Measurements from ENCODE around the gene CHD9. TPM values are rescaled to one million over a fixed set of nuclear protein-coding genes. Genes with fewer than 3 reads are reported as not detected.

CHD9 gene
- total RNA-seq, 1 donor from 2014 or later: 77.4 TPM

GRCh38 chr16:53150769-53151168 lies 96.0 kb downstream of the CHD9 start:
- Mint-ChIP-seq H3K27me3 (ENCODE audit: low read depth, unreplicated experiment) (no peaks in the 10 kb centered on the region), H3K4me1 (ENCODE audit: low read depth, unreplicated experiment) (no peaks in the 10 kb centered on the region), H3K4me3 (ENCODE audit: unreplicated experiment) (no peak overlapping the region), H3K36me3 (ENCODE audit: low read depth, unreplicated experiment) (no peaks in the 10 kb centered on the region), H3K27ac (ENCODE audit: unreplicated experiment) (no peak overlapping the region), H3K9me3 (ENCODE audit: unreplicated experiment) (no peaks in the 10 kb centered on the region)
- Histone ChIP-seq H2AFZ (ENCODE audit: low read depth, low read length) (no peak overlapping the region), H3K27ac (ENCODE audit: low read depth, low read length) (no peak overlapping the region), H3K4me3 (ENCODE audit: insufficient read depth, low read depth, low read length) (no peak overlapping the region), H3K9me3 (ENCODE audit: insufficient read depth, low read depth, low read length) (no peaks in the 10 kb centered on the region), H3K36me3 (ENCODE audit: insufficient read depth, low read length) (no peaks in the 10 kb centered on the region), H3K9ac (ENCODE audit: low read length) (no peak overlapping the region), H3K79me2 (ENCODE audit: insufficient read depth, low read length) (peaks cover 89% of the 10 kb centered on the region), H4K20me1 (ENCODE audit: insufficient read depth, low read length) (peaks cover 65% of the 10 kb centered on the region), H3K4me1 (ENCODE audit: insufficient read depth, low read length) (no peaks in the 10 kb centered on the region), H3K4me2 (ENCODE audit: low read length) (no peak overlapping the region), H3K27me3 (ENCODE audit: insufficient read depth, low read length) (no peaks in the 10 kb centered on the region)
- no peak for DNase-seq (ENCODE audit: low read depth)
- no peak for FAIRE-seq
- TF ChIP-seq EZH2 (IDR thresholded peaks at IDR 0.05; ENCODE audit: insufficient read depth, low read length) (no peak), CTCF (IDR thresholded peaks at IDR 0.05; ENCODE audit: insufficient read depth, low read depth, low read length) (no peak)

- Mint-ChIP-seq H3K4me1 (ENCODE audit: low read depth, unreplicated experiment) (peaks cover 11% of the 10 kb centered on the region), H3K27me3 (ENCODE audit: low read depth, unreplicated experiment) (no peaks in the 10 kb centered on the region), H3K4me3 (ENCODE audit: unreplicated experiment) (no peak overlapping the region), H3K27ac (ENCODE audit: unreplicated experiment) (no peak overlapping the region), H3K9me3 (ENCODE audit: unreplicated experiment) (no peaks in the 10 kb centered on the region), H3K36me3 (ENCODE audit: low read depth, unreplicated experiment) (peaks cover 3% of the 10 kb centered on the region)
- H3K79me2 ChIP-seq (ENCODE audit: insufficient read depth, low read length): peaks cover 89% of the 10 kb centered on the region
- H3K27me3 ChIP-seq (ENCODE audit: insufficient read depth, low read length): no peaks in the 10 kb centered on the region
- H2AFZ ChIP-seq (ENCODE audit: low read depth, low read length): no peak overlapping the region
- H3K27ac ChIP-seq (ENCODE audit: low read depth, low read length): no peak overlapping the region
- peaks cover 8% of the 10 kb centered on the region for H3K36me3 ChIP-seq (ENCODE audit: insufficient read depth, low read length)
- DNase-seq (ENCODE audit: low read depth) (no peak), FAIRE-seq (no peak)
- no peaks in the 10 kb centered on the region for H3K4me1 ChIP-seq (ENCODE audit: insufficient read depth, low read length)
- H3K4me2 ChIP-seq (ENCODE audit: low read length): no peak overlapping the region
- peaks cover 74% of the 10 kb centered on the region for H4K20me1 ChIP-seq (ENCODE audit: insufficient read depth, low read length)
- no peak for TF ChIP-seq EZH2 (IDR thresholded peaks at IDR 0.05; ENCODE audit: insufficient read depth, low read length)
- no peak for TF ChIP-seq CTCF (IDR thresholded peaks at IDR 0.05; ENCODE audit: insufficient read depth, low read depth, low read length)
- H3K4me3 ChIP-seq (ENCODE audit: insufficient read depth, low read depth, low read length): no peak overlapping the region
- no peak overlapping the region for H3K9ac ChIP-seq (ENCODE audit: low read length)
- no peaks in the 10 kb centered on the region for H3K9me3 ChIP-seq (ENCODE audit: insufficient read depth, low read depth, low read length)
Observed at GRCh38 chr16:53152329-53152728, 97.5 kb downstream of the CHD9 start.

DNA sequence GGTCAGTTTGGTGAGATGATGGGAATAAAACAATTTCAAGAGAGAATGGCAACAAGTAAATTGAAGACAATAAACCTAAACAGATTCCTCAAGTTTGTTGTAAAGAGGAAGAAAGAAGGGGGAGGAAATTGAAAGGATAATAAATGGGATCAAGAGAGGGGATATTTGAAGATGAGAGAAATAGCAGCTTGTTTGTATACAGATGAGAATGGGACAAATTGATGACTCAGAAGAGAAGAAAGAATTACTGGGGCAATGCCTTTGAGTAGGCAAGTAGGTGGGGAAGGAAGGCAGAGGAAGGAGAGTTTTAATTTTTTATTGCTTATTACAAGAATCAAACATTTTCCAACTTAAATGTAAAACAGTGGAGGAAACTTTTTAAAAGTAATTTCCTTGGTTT lies 98.3 kb downstream of the CHD9 start:
- Histone ChIP-seq H3K4me2 (ENCODE audit: low read length) (no peak overlapping the region), H3K9me3 (ENCODE audit: insufficient read depth, low read depth, low read length) (no peaks in the 10 kb centered on the region), H3K36me3 (ENCODE audit: insufficient read depth, low read length) (peaks cover 12% of the 10 kb centered on the region), H3K79me2 (ENCODE audit: insufficient read depth, low read length) (peaks cover 85% of the 10 kb centered on the region), H4K20me1 (ENCODE audit: insufficient read depth, low read length) (peaks cover 73% of the 10 kb centered on the region), H3K27me3 (ENCODE audit: insufficient read depth, low read length) (no peaks in the 10 kb centered on the region), H2AFZ (ENCODE audit: low read depth, low read length) (no peak overlapping the region), H3K4me1 (ENCODE audit: insufficient read depth, low read length) (no peaks in the 10 kb centered on the region), H3K27ac (ENCODE audit: low read depth, low read length) (no peak overlapping the region), H3K4me3 (ENCODE audit: insufficient read depth, low read depth, low read length) (no peak overlapping the region), H3K9ac (ENCODE audit: low read length) (no peak overlapping the region)
- TF ChIP-seq CTCF (IDR thresholded peaks at IDR 0.05; ENCODE audit: insufficient read depth, low read depth, low read length) (no peak), EZH2 (IDR thresholded peaks at IDR 0.05; ENCODE audit: insufficient read depth, low read length) (no peak)
- no peak overlapping the region for H3K4me3 Mint-ChIP-seq (ENCODE audit: unreplicated experiment)
- no peaks in the 10 kb centered on the region for H3K27me3 Mint-ChIP-seq (ENCODE audit: low read depth, unreplicated experiment)
- no peak for FAIRE-seq
- no peak for DNase-seq (ENCODE audit: low read depth)
- no peaks in the 10 kb centered on the region for H3K9me3 Mint-ChIP-seq (ENCODE audit: unreplicated experiment)
- peaks cover 4% of the 10 kb centered on the region for H3K36me3 Mint-ChIP-seq (ENCODE audit: low read depth, unreplicated experiment)
- H3K4me1 Mint-ChIP-seq (ENCODE audit: low read depth, unreplicated experiment): peaks cover 13% of the 10 kb centered on the region
- H3K27ac Mint-ChIP-seq (ENCODE audit: unreplicated experiment): no peak overlapping the region

Measured in astrocyte (in vitro differentiated cells and primary cell).